Brain microvascular endothelial cell (primary cell): Measurements from ENCODE around the gene KRT2.

Experiments used
- DNase-seq: peaks from one replicate; pipeline ENCODE4 v3.0.0-alpha.2; 2020
- H3K27ac ChIP-seq: fragments of 250-450 bp; sonication (Bioruptor Pico); 2 replicates; pipeline ENCODE4 v1.5.1; 2020; ENCODE audit warnings: mild to moderate bottlenecking, moderate library complexity
- H3K27me3 ChIP-seq: fragments of 250-450 bp; sonication (Bioruptor Pico); replicated peaks from 2 replicates; pipeline ENCODE4 v1.5.1; 2020; ENCODE audit warnings: mild to moderate bottlenecking
- H3K36me3 ChIP-seq: fragments of 250-450 bp; sonication (Bioruptor Pico); replicated peaks from 2 replicates; pipeline ENCODE4 v1.5.1; 2020; ENCODE audit warnings: mild to moderate bottlenecking
- H3K4me3 ChIP-seq: 2 replicates; pipeline ENCODE4 v1.5.1; 2011; ENCODE audit warnings: low read depth, mild to moderate bottlenecking, control low read depth, low read length, moderate library complexity
- CTCF ChIP-seq: IDR thresholded peaks from 2 replicates; pipeline ENCODE4 v1.5.1; 2011; ENCODE audit warnings: low read depth, mild to moderate bottlenecking, moderate library complexity, low read length, control low read depth, inconsistent platforms; ENCODE audit errors: missing control alignments
- in situ Hi-C: cut with HindIII; loops from 2 replicates; pipeline ENCODE4 v1.10.0; 2017; ENCODE audit warnings: low sequenced_read_pairs, low pct_ligation_motif_present

The KRT2 gene

GRCh38 chr12:52615208-52615868 lies 36.7 kb downstream of the KRT2 start:
- H3K27ac ChIP-seq: no peak overlapping the region
- peaks cover 4% of the 10 kb centered on the region for H3K27me3 ChIP-seq
- no peak for DNase-seq
- no peak for TF ChIP-seq CTCF
- no peak overlapping the region for H3K4me3 ChIP-seq
- H3K36me3 ChIP-seq: no peaks in the 10 kb centered on the region
- in situ Hi-C loops: no loop called here

- no peak for TF ChIP-seq CTCF
- H3K27ac ChIP-seq: no peak overlapping the region
- peaks cover 6% of the 10 kb centered on the region for H3K27me3 ChIP-seq
- no peak overlapping the region for H3K4me3 ChIP-seq
- in situ Hi-C loops: no loop called here
- no peaks in the 10 kb centered on the region for H3K36me3 ChIP-seq
- DNase-seq: no peak
Measured at GRCh38 chr12:52614381-52615207, 37.4 kb downstream of the KRT2 start.

- no peak for TF ChIP-seq CTCF
- peaks cover 10% of the 10 kb centered on the region for H3K27me3 ChIP-seq
Measured at GRCh38 chr12:52613384-52614030, 38.5 kb downstream of the KRT2 start.

GRCh38 chr12:52612431-52613383 lies 39.3 kb downstream of the KRT2 start:
- Histone ChIP-seq H3K27me3 (peaks cover 10% of the 10 kb centered on the region), H3K27ac (no peak overlapping the region), H3K4me3 (no peak overlapping the region), H3K36me3 (no peaks in the 10 kb centered on the region)
- in situ Hi-C loops: no loop called here
- no peak for TF ChIP-seq CTCF
- DNase-seq: no peak

More at GRCh38 chr12:52613384-52614030, 38.5 kb downstream of the KRT2 start:
- no peak overlapping the region for H3K27ac ChIP-seq
- DNase-seq: no peak
- no peaks in the 10 kb centered on the region for H3K36me3 ChIP-seq
- no peak overlapping the region for H3K4me3 ChIP-seq
- in situ Hi-C loops: no loop called here

- Histone ChIP-seq H3K36me3 (no peaks in the 10 kb centered on the region), H3K27me3 (peaks cover 10% of the 10 kb centered on the region), H3K4me3 (no peak overlapping the region), H3K27ac (no peak overlapping the region)
- no peak for TF ChIP-seq CTCF
- DNase-seq: no peak
- in situ Hi-C loops: no loop called here
Measured at GRCh38 chr12:52611080-52611468, 40.9 kb downstream of the KRT2 start.
